B cell (primary cell): ENCODE data around the gene RALY. TPM values are rescaled to one million over a fixed set of nuclear protein-coding genes. Genes with fewer than 3 reads are reported as not detected.

ENCODE experiments used
- ATAC-seq: fragments of 200-7000 bp; cut with Tn5 transposase; one replicate; pipeline ENCODE4 v1.10.0; 2021; ENCODE audit warnings: low read depth, mild to moderate bottlenecking, moderate number of reproducible peaks, moderate library complexity
- CTCF ChIA-PET: fragments of 350-600 bp; sonication (Branson Sonifier 250); formaldehyde crosslinking; loops from one replicate; lab custom pipeline; 2021; ENCODE audit warnings: antibody characterized with exemption, inconsistent platforms; lab: Charles Lee
- POLR2A ChIA-PET: fragments of 350-600 bp; sonication (Branson Sonifier 250); formaldehyde crosslinking; loops from one replicate; lab custom pipeline; 2021; ENCODE audit warnings: antibody characterized with exemption; lab: Charles Lee
- DNase-seq: peaks from one replicate; pipeline ENCODE4 v3.0.0; 2013
- H2AFZ ChIP-seq: 2 replicates; pipeline ENCODE4 v1.6.1; 2012; ENCODE audit warnings: mild to moderate bottlenecking, low read depth, low read length; ENCODE audit not compliant: insufficient read depth, poor library complexity, severe bottlenecking
- H3K27ac ChIP-seq, 2 donors: 1 replicate in 1 of 2; 2 replicates in 1 of 2; pipeline ENCODE4 v1.5.1; 2012 to 2013; ENCODE audit warnings: low read length in 2 of 2, mild to moderate bottlenecking in 2 of 2, moderate library complexity in 1 of 2
- H3K27me3 ChIP-seq, 4 experiments: fragments of 200-600 bp in 1 of 4; sonication (generic) in 1 of 4; replicated peaks in 1 of 4; 1 replicate in 2 of 4; 2 replicates in 2 of 4; pipeline versions ENCODE4 v1.6.1 to v1.7.0; 2013 to 2016; ENCODE audit warnings: low read length in 3 of 4, mild to moderate bottlenecking in 2 of 4, mixed read lengths in 1 of 4, moderate library complexity in 1 of 4; ENCODE audit not compliant: insufficient read depth in 4 of 4, control insufficient read depth in 3 of 4; ENCODE audit errors: control extremely low read depth in 1 of 4
- H3K36me3 ChIP-seq, 2 experiments: replicated peaks in 1 of 2; 1 replicate in 1 of 2; 2 replicates in 1 of 2; pipeline versions ENCODE4 v1.6.1 to v1.7.1; 2013; ENCODE audit warnings: low read length in 1 of 2; ENCODE audit not compliant: insufficient read depth in 2 of 2, control insufficient read depth in 1 of 2; ENCODE audit errors: control extremely low read depth in 1 of 2, extremely low read depth in 1 of 2
- H3K4me1 ChIP-seq, 2 donors: fragments of 200-600 bp in 1 of 2; sonication (generic) in 1 of 2; 1 replicate in 1 of 2; 2 replicates in 1 of 2; pipeline versions ENCODE4 v1.5.1 to v1.6.1; 2013 to 2017; ENCODE audit warnings: low read length in 2 of 2; ENCODE audit not compliant: control insufficient read depth in 2 of 2, insufficient read depth in 2 of 2
- H3K4me2 ChIP-seq: replicated peaks from 2 replicates; pipeline ENCODE3; 2012; ENCODE audit warnings: mild to moderate bottlenecking, low read depth, low read length; ENCODE audit not compliant: poor library complexity, severe bottlenecking
- H3K4me3 ChIP-seq, 5 experiments: fragments of 200-600 bp in 1 of 5; sonication (generic) in 1 of 5; 1 replicate in 3 of 5; 2 replicates in 2 of 5; pipeline versions ENCODE4 v1.5.1 to v1.7.0; 2011 to 2016; ENCODE audit warnings: low read length in 4 of 5, mild to moderate bottlenecking in 4 of 5, low read depth in 2 of 5, control low read depth in 1 of 5, moderate library complexity in 1 of 5; ENCODE audit not compliant: insufficient read depth in 1 of 5; ENCODE audit errors: control extremely low read depth in 1 of 5, extremely low read depth in 1 of 5
- H3K79me2 ChIP-seq: fragments of 200-600 bp; sonication (generic); one replicate; pipeline ENCODE4 v1.6.0; 2016; ENCODE audit warnings: low read length; ENCODE audit not compliant: control insufficient read depth, insufficient read depth
- H3K9ac ChIP-seq: fragments of 200-600 bp; sonication (generic); 2 replicates; pipeline ENCODE4 v1.6.1; 2017; ENCODE audit warnings: mild to moderate bottlenecking, low read length, moderate library complexity
- H3K9me3 ChIP-seq, 3 donors: one replicate each; pipeline versions ENCODE4 v1.6.1 to v1.7.1; 2013; ENCODE audit warnings: low read length in 2 of 3; ENCODE audit not compliant: control insufficient read depth in 2 of 3, insufficient read depth in 1 of 3; ENCODE audit errors: control extremely low read depth in 1 of 3
- H4K20me1 ChIP-seq: 2 replicates; pipeline ENCODE4 v1.6.0; 2012; ENCODE audit warnings: mild to moderate bottlenecking, low read length; ENCODE audit not compliant: insufficient read depth, control insufficient read depth, poor library complexity, severe bottlenecking
- H3K27ac Mint-ChIP-seq: one replicate; pipeline ENCODE4 v1.8.0; 2021; ENCODE audit warnings: mixed read lengths
- H3K27me3 Mint-ChIP-seq: one replicate; pipeline ENCODE4 v1.8.0; 2021; ENCODE audit warnings: mixed read lengths
- H3K4me1 Mint-ChIP-seq: one replicate; pipeline ENCODE4 v1.8.0; 2021; ENCODE audit warnings: mixed read lengths
- H3K4me3 Mint-ChIP-seq: one replicate; pipeline ENCODE4 v1.8.0; 2021; ENCODE audit warnings: mixed read lengths
- H3K9me3 Mint-ChIP-seq: one replicate; pipeline ENCODE4 v1.8.0; 2022; ENCODE audit warnings: mixed read lengths; ENCODE audit not compliant: insufficient read depth
- EZH2 ChIP-seq: IDR thresholded peaks from 2 replicates; pipeline ENCODE4 v1.6.1; 2012; ENCODE audit warnings: borderline replicate concordance, low read depth, mild to moderate bottlenecking, moderate library complexity, low read length; ENCODE audit not compliant: insufficient read depth, poor library complexity, severe bottlenecking
- WGBS: methylation state at CpG from one replicate; pipeline ENCODE4 v1.1.5; 2013; ENCODE audit warnings: missing lambda C conversion rate; ENCODE audit not compliant: insufficient coverage; 5-methylcytosine and 5-hydroxymethylcytosine counted together
- intact Hi-C: fragments of 100-400 bp; cut with micrococcal nuclease; formaldehyde crosslinking; loops from one replicate; pipeline ENCODE4 v1.10.0; 2022
- polyA plus RNA-seq: library from polyadenylated mRNA; depleted of rRNA; stranded (reverse); fragments of >200 nt; gene quantifications from 2 replicates; pipeline ENCODE4 v1.2.3, GENCODE V29; 2012
- total RNA-seq, 2 donors: library from RNA; stranded (reverse); fragments of 120-200 nt in 1 of 2; gene quantifications; 1 replicate in 1 of 2; 2 replicates in 1 of 2; pipeline versions ENCODE4 v1.2.3 to v1.2.4, GENCODE V29; 2013 to 2022
- TF ChIP-seq, protein P1 (sequence below): fragments of 200-600 bp; IDR thresholded peaks from one replicate; pipeline ENCODE4 v1.8.0; 2022; ENCODE audit warnings: antibody characterized with exemption, mild to moderate bottlenecking

The RALY gene
- total and polyA plus RNA-seq, 2 donors (not counting 1 experiment from before 2014, with no cell fraction given), result 89.8 to 94.4 TPM

- no peak overlapping the region for H3K9ac ChIP-seq
- TF ChIP-seq EZH2, result no peak
- TF ChIP-seq, protein P1, sequence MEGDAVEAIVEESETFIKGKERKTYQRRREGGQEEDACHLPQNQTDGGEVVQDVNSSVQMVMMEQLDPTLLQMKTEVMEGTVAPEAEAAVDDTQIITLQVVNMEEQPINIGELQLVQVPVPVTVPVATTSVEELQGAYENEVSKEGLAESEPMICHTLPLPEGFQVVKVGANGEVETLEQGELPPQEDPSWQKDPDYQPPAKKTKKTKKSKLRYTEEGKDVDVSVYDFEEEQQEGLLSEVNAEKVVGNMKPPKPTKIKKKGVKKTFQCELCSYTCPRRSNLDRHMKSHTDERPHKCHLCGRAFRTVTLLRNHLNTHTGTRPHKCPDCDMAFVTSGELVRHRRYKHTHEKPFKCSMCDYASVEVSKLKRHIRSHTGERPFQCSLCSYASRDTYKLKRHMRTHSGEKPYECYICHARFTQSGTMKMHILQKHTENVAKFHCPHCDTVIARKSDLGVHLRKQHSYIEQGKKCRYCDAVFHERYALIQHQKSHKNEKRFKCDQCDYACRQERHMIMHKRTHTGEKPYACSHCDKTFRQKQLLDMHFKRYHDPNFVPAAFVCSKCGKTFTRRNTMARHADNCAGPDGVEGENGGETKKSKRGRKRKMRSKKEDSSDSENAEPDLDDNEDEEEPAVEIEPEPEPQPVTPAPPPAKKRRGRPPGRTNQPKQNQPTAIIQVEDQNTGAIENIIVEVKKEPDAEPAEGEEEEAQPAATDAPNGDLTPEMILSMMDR, result no peak
- Mint-ChIP-seq H3K9me3 (no peaks in the 10 kb centered on the region), H3K4me3 (no peak overlapping the region), H3K4me1 (peaks cover 10% of the 10 kb centered on the region), H3K27me3 (peaks cover 10% of the 10 kb centered on the region), H3K27ac (no peak overlapping the region)
- WGBS, result 96% methylated on average over 39 of the region's 43 CpGs
- H2AFZ ChIP-seq, result no peak overlapping the region
- intact Hi-C loops, result no loop called here
- no peak for DNase-seq
- H3K4me1 ChIP-seq, result peaks cover 5 to 7% of the 10 kb centered on the region in 2 donors
- POLR2A ChIA-PET, result no interaction called here
- peaks cover 0 to 3% (median 0%) of the 10 kb centered on the region in 4 experiments for H3K27me3 ChIP-seq
- no peaks in the 10 kb centered on the region for H3K79me2 ChIP-seq
- no peaks in the 10 kb centered on the region for H4K20me1 ChIP-seq
- no peak overlapping the region for H3K27ac ChIP-seq
- H3K36me3 ChIP-seq, result no peaks in the 10 kb centered on the region
- H3K9me3 ChIP-seq, result no peaks in the 10 kb centered on the region
- H3K4me2 ChIP-seq, result no peak overlapping the region
- no peak overlapping the region for H3K4me3 ChIP-seq
- CTCF ChIA-PET, result interaction anchor here (1.2 kb wide), 1 partner anchor 257 kb away, joined by 3 read pairs; no protein-coding TSS in a partner anchor
- no peak for ATAC-seq
Observed at GRCh38 chr20:34122274-34122980, 128.7 kb downstream of the RALY start.

DNA sequence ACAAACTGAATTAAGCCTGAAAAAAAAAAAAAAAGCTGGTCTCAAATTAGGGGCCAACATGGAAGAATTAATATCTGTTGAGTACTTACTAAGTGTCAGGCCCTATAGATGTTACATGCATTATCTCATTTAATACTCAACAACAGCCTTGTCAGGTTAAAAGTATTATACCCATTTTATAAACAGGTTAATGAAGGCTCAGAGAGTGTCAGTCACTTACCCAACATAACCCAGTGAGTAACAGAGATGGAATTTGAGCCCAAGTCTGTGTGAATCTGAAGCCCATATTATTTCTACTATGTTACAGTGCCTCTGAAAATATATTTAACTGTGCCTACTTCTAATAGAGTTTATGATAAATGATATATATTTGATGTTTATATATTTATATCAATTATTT lies 129.6 kb downstream of the RALY start:
- Histone ChIP-seq H3K9ac (no peak overlapping the region), H3K27me3 (peaks cover 0 to 3% (median 0%) of the 10 kb centered on the region in 4 experiments), H3K4me1 (peaks cover 5 to 7% of the 10 kb centered on the region in 2 donors), H3K27ac (no peak overlapping the region), H3K79me2 (no peaks in the 10 kb centered on the region), H2AFZ (no peak overlapping the region), H3K4me2 (no peak overlapping the region), H3K9me3 (no peaks in the 10 kb centered on the region), H3K36me3 (no peaks in the 10 kb centered on the region), H3K4me3 (no peak overlapping the region), H4K20me1 (no peaks in the 10 kb centered on the region)
- POLR2A ChIA-PET, result interaction anchor here (0.6 kb wide), 1 partner anchor 1304 kb away, joined by 8 read pairs; the partner anchor contains the start of gene MAPRE1
- H3K9me3 Mint-ChIP-seq, result no peaks in the 10 kb centered on the region
- H3K27ac Mint-ChIP-seq, result no peak overlapping the region
- H3K27me3 Mint-ChIP-seq, result peaks cover 10% of the 10 kb centered on the region
- TF ChIP-seq, protein P1, result no peak
- no peak for TF ChIP-seq EZH2
- H3K4me3 Mint-ChIP-seq, result no peak overlapping the region
- intact Hi-C loops, result no loop called here
- DNase-seq (no peak), ATAC-seq (no peak)
- H3K4me1 Mint-ChIP-seq, result peaks cover 10% of the 10 kb centered on the region
- CTCF ChIA-PET, result interaction anchor here (0.6 kb wide), 1 partner anchor 21 kb away, joined by 3 read pairs; no protein-coding TSS in a partner anchor
